ENCODE results near the gene CXCR2. TPM values are rescaled to one million over a fixed set of nuclear protein-coding genes. Genes with fewer than 3 reads are reported as not detected.
"Not testable (repeated sequence)": the region's sequence is repeated elsewhere in the genome, so short reads cannot be mapped to it uniquely, and the experiment has no call there.

CXCR2 gene
- total RNA-seq, 1 donor from 2014 or later = 0.07 TPM

DNA sequence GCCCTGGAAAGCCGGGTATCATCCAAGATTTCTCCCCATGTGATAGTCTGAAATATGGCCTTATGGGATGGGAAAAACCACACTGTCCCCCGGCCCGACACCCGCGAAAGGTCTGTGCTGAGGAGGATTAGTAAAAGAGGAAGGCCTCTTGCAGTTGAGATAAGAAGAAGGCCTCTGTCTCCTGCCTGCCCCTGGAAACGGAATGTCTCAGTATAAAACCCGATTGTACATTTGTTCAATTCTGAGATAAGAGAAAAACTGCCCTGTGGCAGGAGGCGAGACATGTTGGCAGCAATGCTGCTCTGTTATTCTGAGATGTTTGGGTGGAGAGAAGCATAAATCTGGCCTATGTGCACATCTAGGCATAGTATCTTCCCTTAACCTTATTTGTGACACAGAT lies 30.0 kb upstream of the CXCR2 start:
- no peaks in the 10 kb centered on the region for H4K20me1 ChIP-seq (ENCODE audit: insufficient read depth, low read length)
- Mint-ChIP-seq H3K27me3 (ENCODE audit: low read depth, unreplicated experiment) (peaks cover 32% of the 10 kb centered on the region), H3K36me3 (ENCODE audit: low read depth, unreplicated experiment) (no peaks in the 10 kb centered on the region), H3K27ac (ENCODE audit: unreplicated experiment) (no peak overlapping the region), H3K4me1 (ENCODE audit: low read depth, unreplicated experiment) (no peaks in the 10 kb centered on the region), H3K9me3 (ENCODE audit: unreplicated experiment) (peaks cover 7% of the 10 kb centered on the region), H3K4me3 (ENCODE audit: unreplicated experiment) (no peak overlapping the region)
- no peak for FAIRE-seq
- no peak overlapping the region for H3K4me2 ChIP-seq (ENCODE audit: low read length)
- H3K4me3 ChIP-seq (ENCODE audit: insufficient read depth, low read depth, low read length) = no peak overlapping the region
- no peaks in the 10 kb centered on the region for H3K79me2 ChIP-seq (ENCODE audit: insufficient read depth, low read length)
- no peak overlapping the region for H3K9ac ChIP-seq (ENCODE audit: low read length)
- no peak overlapping the region for H2AFZ ChIP-seq (ENCODE audit: low read depth, low read length)
- no peak overlapping the region for H3K27ac ChIP-seq (ENCODE audit: low read depth, low read length)
- no peaks in the 10 kb centered on the region for H3K36me3 ChIP-seq (ENCODE audit: insufficient read depth, low read length)
- no peaks in the 10 kb centered on the region for H3K4me1 ChIP-seq (ENCODE audit: insufficient read depth, low read length)
- H3K9me3 ChIP-seq (ENCODE audit: insufficient read depth, low read depth, low read length) = no peaks in the 10 kb centered on the region
- DNase-seq (ENCODE audit: low read depth) = no peak
- peaks cover 22% of the 10 kb centered on the region for H3K27me3 ChIP-seq (ENCODE audit: insufficient read depth, low read length)
- TF ChIP-seq EZH2 (IDR thresholded peaks at IDR 0.05; ENCODE audit: insufficient read depth, low read length) = no peak
- TF ChIP-seq, protein P1, sequence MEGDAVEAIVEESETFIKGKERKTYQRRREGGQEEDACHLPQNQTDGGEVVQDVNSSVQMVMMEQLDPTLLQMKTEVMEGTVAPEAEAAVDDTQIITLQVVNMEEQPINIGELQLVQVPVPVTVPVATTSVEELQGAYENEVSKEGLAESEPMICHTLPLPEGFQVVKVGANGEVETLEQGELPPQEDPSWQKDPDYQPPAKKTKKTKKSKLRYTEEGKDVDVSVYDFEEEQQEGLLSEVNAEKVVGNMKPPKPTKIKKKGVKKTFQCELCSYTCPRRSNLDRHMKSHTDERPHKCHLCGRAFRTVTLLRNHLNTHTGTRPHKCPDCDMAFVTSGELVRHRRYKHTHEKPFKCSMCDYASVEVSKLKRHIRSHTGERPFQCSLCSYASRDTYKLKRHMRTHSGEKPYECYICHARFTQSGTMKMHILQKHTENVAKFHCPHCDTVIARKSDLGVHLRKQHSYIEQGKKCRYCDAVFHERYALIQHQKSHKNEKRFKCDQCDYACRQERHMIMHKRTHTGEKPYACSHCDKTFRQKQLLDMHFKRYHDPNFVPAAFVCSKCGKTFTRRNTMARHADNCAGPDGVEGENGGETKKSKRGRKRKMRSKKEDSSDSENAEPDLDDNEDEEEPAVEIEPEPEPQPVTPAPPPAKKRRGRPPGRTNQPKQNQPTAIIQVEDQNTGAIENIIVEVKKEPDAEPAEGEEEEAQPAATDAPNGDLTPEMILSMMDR (IDR thresholded peaks at IDR 0.05; ENCODE audit: insufficient read depth, low read depth, low read length) = no peak

DNA sequence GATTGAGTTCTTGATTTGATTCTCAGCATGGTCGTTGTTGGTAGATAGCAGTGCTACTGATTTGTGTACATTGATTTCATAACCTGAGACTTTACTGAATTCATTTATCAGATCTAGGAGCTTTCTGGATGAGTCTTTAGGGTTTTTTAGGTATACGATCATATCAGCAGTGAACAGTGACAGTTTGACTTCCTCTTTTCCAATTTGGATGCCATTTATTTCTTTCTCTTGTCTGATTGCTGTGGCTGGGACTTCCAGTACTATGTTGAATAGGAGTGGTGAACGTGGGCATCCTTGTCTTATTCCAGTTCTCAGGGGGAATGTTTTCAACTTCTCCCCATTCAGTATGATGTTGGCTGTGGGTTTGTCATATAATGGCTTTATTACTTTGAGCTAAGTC lies 27.9 kb upstream of the CXCR2 start:
- Histone ChIP-seq H2AFZ (ENCODE audit: low read depth, low read length) (no peak overlapping the region), H3K4me2 (ENCODE audit: low read length) (no peak overlapping the region), H3K27ac (ENCODE audit: low read depth, low read length) (no peak overlapping the region), H4K20me1 (ENCODE audit: insufficient read depth, low read length) (no peaks in the 10 kb centered on the region), H3K9ac (ENCODE audit: low read length) (no peak overlapping the region), H3K9me3 (ENCODE audit: insufficient read depth, low read depth, low read length) (no peaks in the 10 kb centered on the region), H3K4me3 (ENCODE audit: insufficient read depth, low read depth, low read length) (no peak overlapping the region), H3K4me1 (ENCODE audit: insufficient read depth, low read length) (no peaks in the 10 kb centered on the region), H3K27me3 (ENCODE audit: insufficient read depth, low read length) (peaks cover 29% of the 10 kb centered on the region), H3K79me2 (ENCODE audit: insufficient read depth, low read length) (no peaks in the 10 kb centered on the region), H3K36me3 (ENCODE audit: insufficient read depth, low read length) (no peaks in the 10 kb centered on the region)
- Mint-ChIP-seq H3K4me3 (ENCODE audit: unreplicated experiment) (no peak overlapping the region), H3K36me3 (ENCODE audit: low read depth, unreplicated experiment) (no peaks in the 10 kb centered on the region), H3K27me3 (ENCODE audit: low read depth, unreplicated experiment) (peaks cover 40% of the 10 kb centered on the region), H3K4me1 (ENCODE audit: low read depth, unreplicated experiment) (no peaks in the 10 kb centered on the region), H3K27ac (ENCODE audit: unreplicated experiment) (no peak overlapping the region), H3K9me3 (ENCODE audit: unreplicated experiment) (no peaks in the 10 kb centered on the region)
- TF ChIP-seq EZH2 (IDR thresholded peaks at IDR 0.05; ENCODE audit: insufficient read depth, low read length) = no peak
- TF ChIP-seq, protein P1 (IDR thresholded peaks at IDR 0.05; ENCODE audit: insufficient read depth, low read depth, low read length) = no peak
- no peak for DNase-seq (ENCODE audit: low read depth)
- peak; percentile 13 for FAIRE-seq

DNA sequence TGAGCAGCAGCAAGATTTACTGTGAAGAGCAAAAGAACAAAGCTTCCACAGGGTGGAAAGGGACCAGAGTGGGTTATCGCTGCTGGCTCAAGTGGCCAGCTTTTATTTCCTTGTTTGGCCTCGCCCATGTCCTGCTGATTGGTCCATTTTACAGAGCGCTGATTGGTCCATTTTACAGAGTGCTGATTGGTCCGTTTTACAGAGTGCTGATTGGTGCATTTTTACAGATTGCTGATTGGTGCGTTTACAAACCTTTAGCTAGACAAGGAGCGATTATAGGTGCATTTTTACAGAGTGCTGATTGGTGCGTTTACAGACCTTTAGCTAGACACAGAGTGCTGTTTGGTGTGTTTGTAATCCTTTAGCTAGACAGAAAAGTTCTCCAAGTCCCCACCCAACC lies 17.0 kb upstream of the CXCR2 start:
- H2AFZ ChIP-seq (ENCODE audit: low read depth, low read length); H4K20me1 ChIP-seq (ENCODE audit: insufficient read depth, low read length); DNase-seq (ENCODE audit: low read depth); H3K4me1 ChIP-seq (ENCODE audit: insufficient read depth, low read length); H3K79me2 ChIP-seq (ENCODE audit: insufficient read depth, low read length); H3K27ac ChIP-seq (ENCODE audit: low read depth, low read length); H3K36me3 ChIP-seq (ENCODE audit: insufficient read depth, low read length); H3K4me3 Mint-ChIP-seq (ENCODE audit: unreplicated experiment); H3K27me3 ChIP-seq (ENCODE audit: insufficient read depth, low read length); H3K36me3 Mint-ChIP-seq (ENCODE audit: low read depth, unreplicated experiment); H3K4me3 ChIP-seq (ENCODE audit: insufficient read depth, low read depth, low read length); H3K27ac Mint-ChIP-seq (ENCODE audit: unreplicated experiment); H3K9me3 ChIP-seq (ENCODE audit: insufficient read depth, low read depth, low read length); H3K4me1 Mint-ChIP-seq (ENCODE audit: low read depth, unreplicated experiment); H3K4me2 ChIP-seq (ENCODE audit: low read length); H3K9ac ChIP-seq (ENCODE audit: low read length); FAIRE-seq: not testable (repeated sequence)
- Mint-ChIP-seq H3K9me3 (ENCODE audit: unreplicated experiment) (peaks cover 37% of the 10 kb centered on the region), H3K27me3 (ENCODE audit: low read depth, unreplicated experiment) (peaks cover 50% of the 10 kb centered on the region)

DNA sequence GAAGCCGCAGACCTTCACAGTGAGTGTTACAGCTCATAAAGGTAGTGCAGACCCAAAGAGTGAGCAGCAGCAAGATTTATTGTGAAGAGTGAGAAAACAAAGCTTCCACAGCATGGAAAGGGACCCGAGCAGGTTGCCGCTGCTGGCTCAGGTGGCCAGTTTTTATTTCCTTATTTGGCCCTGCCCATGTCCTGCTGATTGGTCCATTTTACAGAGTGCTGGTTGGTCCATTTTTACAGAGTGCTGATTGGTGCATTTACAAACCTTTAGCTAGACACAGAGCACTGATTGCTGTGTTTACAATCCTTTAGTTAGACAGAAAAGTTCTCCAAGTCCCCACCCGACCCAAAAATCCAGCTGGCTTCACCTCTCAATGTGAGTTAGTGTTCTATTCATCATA lies 4.0 kb upstream of the CXCR2 start:
- H3K27ac ChIP-seq (ENCODE audit: low read depth, low read length); H3K9me3 ChIP-seq (ENCODE audit: insufficient read depth, low read depth, low read length); H2AFZ ChIP-seq (ENCODE audit: low read depth, low read length); H3K27me3 ChIP-seq (ENCODE audit: insufficient read depth, low read length); H3K9ac ChIP-seq (ENCODE audit: low read length); H3K36me3 ChIP-seq (ENCODE audit: insufficient read depth, low read length); H4K20me1 ChIP-seq (ENCODE audit: insufficient read depth, low read length); H3K4me2 ChIP-seq (ENCODE audit: low read length); H3K27ac Mint-ChIP-seq (ENCODE audit: unreplicated experiment); FAIRE-seq; DNase-seq (ENCODE audit: low read depth); H3K4me3 Mint-ChIP-seq (ENCODE audit: unreplicated experiment); H3K79me2 ChIP-seq (ENCODE audit: insufficient read depth, low read length); H3K36me3 Mint-ChIP-seq (ENCODE audit: low read depth, unreplicated experiment); H3K4me1 ChIP-seq (ENCODE audit: insufficient read depth, low read length); H3K4me1 Mint-ChIP-seq (ENCODE audit: low read depth, unreplicated experiment); H3K4me3 ChIP-seq (ENCODE audit: insufficient read depth, low read depth, low read length): not testable (repeated sequence)
- Mint-ChIP-seq H3K27me3 (ENCODE audit: low read depth, unreplicated experiment) (peaks cover 20% of the 10 kb centered on the region), H3K9me3 (ENCODE audit: unreplicated experiment) (peaks cover 26% of the 10 kb centered on the region)

DNA sequence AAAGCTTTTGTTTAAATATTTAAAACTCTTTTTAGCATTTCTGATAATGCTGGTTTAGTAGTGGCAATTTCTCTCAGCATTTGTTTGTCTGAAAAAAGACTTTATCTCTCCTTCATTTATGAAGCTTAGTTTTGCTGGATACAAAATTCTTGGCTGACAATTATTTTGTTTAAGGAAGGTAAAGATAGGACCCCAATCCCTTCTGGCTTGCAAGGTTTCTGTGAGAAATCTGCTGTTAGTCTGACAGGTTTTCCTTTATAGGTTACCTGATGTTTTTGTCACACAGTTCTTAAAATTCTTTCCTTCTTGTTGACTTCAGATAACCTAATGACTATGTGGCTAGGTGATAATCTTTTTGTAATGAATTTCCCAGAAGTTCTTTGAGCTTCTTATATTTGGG lies 3.5 kb upstream of the CXCR2 start:
- not testable (repeated sequence) for H3K9ac ChIP-seq (ENCODE audit: low read length); H3K9me3 ChIP-seq (ENCODE audit: insufficient read depth, low read depth, low read length); H3K36me3 ChIP-seq (ENCODE audit: insufficient read depth, low read length); H3K4me3 ChIP-seq (ENCODE audit: insufficient read depth, low read depth, low read length); DNase-seq (ENCODE audit: low read depth); H3K27ac Mint-ChIP-seq (ENCODE audit: unreplicated experiment); H3K4me3 Mint-ChIP-seq (ENCODE audit: unreplicated experiment); H3K4me1 Mint-ChIP-seq (ENCODE audit: low read depth, unreplicated experiment); H3K4me1 ChIP-seq (ENCODE audit: insufficient read depth, low read length); H3K79me2 ChIP-seq (ENCODE audit: insufficient read depth, low read length); H3K27ac ChIP-seq (ENCODE audit: low read depth, low read length); H4K20me1 ChIP-seq (ENCODE audit: insufficient read depth, low read length); FAIRE-seq; H2AFZ ChIP-seq (ENCODE audit: low read depth, low read length); H3K4me2 ChIP-seq (ENCODE audit: low read length); H3K36me3 Mint-ChIP-seq (ENCODE audit: low read depth, unreplicated experiment)
- Mint-ChIP-seq H3K27me3 (ENCODE audit: low read depth, unreplicated experiment) (peaks cover 20% of the 10 kb centered on the region), H3K9me3 (ENCODE audit: unreplicated experiment) (peaks cover 24% of the 10 kb centered on the region)
- H3K27me3 ChIP-seq (ENCODE audit: insufficient read depth, low read length) = peaks cover 13% of the 10 kb centered on the region

All from astrocyte (in vitro differentiated cells and primary cell).